Measurements from ENCODE around the gene RNF8. TPM values are rescaled to one million over a fixed set of nuclear protein-coding genes. Genes with fewer than 3 reads are reported as not detected.

The RNF8 gene
- total RNA-seq, 1 donor from 2014 or later, result 18.0 TPM

DNA sequence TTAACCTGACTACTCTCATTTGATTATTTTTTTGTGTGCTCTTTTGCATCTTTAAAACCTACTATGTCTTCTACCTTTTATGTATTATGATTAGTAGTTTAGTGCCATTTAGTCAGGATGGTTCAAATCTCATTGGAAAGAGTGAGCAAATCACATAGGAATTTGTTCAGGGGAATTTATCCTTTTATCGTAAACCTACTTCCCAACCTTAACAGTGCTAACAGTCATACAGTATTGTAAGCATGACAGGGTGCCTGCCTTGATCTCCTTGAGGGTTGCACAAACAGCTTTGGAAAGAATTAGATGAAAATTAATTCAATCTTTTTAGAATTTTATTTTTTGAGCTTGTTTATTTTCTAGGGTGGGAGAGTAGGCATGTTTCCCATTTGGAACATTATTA lies 18.3 kb downstream of the RNF8 start:
- TF ChIP-seq, protein P1, sequence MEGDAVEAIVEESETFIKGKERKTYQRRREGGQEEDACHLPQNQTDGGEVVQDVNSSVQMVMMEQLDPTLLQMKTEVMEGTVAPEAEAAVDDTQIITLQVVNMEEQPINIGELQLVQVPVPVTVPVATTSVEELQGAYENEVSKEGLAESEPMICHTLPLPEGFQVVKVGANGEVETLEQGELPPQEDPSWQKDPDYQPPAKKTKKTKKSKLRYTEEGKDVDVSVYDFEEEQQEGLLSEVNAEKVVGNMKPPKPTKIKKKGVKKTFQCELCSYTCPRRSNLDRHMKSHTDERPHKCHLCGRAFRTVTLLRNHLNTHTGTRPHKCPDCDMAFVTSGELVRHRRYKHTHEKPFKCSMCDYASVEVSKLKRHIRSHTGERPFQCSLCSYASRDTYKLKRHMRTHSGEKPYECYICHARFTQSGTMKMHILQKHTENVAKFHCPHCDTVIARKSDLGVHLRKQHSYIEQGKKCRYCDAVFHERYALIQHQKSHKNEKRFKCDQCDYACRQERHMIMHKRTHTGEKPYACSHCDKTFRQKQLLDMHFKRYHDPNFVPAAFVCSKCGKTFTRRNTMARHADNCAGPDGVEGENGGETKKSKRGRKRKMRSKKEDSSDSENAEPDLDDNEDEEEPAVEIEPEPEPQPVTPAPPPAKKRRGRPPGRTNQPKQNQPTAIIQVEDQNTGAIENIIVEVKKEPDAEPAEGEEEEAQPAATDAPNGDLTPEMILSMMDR (conservative IDR thresholded peaks at IDR 0.05; ENCODE audit: low read depth, low read length), result no peak
- DNase-seq (ENCODE audit: low read depth), result no peak
- no peak overlapping the region for H3K4me3 ChIP-seq (ENCODE audit: low read depth, low read length)

DNA sequence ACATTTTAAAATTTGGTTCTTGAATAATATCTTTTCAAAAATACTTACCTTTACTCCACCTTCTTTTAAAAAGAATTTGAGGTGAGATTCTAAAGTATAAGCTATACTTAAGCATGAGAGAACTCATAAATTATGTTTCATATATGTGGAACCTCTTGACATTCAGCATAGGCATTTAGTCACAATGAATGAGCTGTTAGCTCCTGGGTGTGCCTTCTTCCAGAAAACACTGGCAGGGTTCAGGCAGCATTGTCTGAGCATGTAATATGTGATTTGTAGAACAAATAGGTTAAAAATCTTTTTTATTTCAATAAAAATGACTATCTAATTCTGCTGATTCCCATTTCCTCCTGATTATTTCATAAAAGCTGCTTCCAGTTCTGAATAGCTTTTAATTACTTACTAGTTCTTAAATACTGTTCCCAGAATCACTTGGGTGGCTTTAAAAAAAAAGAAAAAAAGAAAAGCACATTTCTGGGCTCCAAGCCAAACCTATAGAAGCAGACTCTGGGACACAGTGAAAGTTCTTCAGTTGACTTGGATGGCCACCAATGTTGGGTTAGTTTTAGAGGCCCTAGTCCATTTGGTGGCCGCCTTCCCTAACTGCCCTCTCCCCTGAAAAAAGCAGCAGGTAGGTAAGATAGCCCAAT lies 20.2 kb downstream of the RNF8 start:
- H3K4me3 ChIP-seq (ENCODE audit: low read depth, low read length), result no peak overlapping the region
- TF ChIP-seq, protein P1 (conservative IDR thresholded peaks at IDR 0.05; ENCODE audit: low read depth, low read length), result no peak
- no peak for DNase-seq (ENCODE audit: low read depth)

DNA sequence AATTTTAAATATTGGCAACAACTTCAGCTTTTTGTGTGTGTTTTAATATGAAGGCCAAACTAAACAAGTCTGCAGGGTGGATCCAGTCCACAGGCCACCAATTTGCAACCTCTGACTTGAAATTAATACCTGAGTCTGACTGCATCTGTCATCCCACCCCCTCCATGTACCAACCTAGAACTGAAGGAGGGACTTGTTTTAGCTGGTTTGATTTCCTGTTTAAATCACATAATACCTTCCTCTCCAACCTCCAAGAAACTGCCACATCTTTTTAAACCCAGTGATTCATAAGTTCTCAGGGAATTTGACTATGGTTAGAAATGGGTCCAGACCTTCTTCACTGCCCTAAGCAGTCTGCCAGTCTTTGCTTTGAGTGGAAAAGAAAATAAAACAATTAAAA lies 21.6 kb downstream of the RNF8 start:
- no peak overlapping the region for H3K4me3 ChIP-seq (ENCODE audit: low read depth, low read length)
- DNase-seq (ENCODE audit: low read depth), result no peak
- TF ChIP-seq, protein P1 (conservative IDR thresholded peaks at IDR 0.05; ENCODE audit: low read depth, low read length), result no peak

DNA sequence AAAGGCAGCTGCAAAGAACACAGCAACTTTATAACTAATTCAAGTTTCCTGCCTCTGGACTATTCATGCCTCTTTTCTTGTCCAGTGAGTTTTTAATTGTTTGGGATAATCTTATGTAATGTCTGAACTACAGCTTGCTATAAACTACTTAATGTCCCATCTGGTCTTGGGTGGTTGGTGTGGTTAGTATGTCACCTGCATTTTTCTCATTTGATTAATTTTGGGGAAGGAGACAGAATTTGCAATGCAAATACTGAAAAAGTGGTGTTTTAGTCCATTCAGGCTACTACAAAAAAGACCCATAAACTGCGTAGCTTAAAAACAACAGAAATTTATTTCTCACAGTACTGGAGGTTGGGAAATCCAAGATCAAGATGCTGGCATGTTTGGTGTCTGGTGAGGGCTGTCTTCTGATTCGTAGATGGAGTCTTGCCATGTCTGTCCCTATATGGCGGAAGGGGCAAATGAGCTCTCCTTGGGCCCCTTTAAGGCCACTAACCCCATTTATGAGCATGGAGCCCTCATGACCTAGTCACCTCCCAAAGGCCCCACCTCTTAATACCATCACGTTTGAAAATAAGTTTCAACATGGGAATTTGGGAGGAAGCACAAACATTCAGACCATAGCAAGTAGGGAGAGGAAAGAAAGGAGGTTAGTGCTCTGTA lies 22.4 kb downstream of the RNF8 start:
- no peak overlapping the region for H3K4me3 ChIP-seq (ENCODE audit: low read depth, low read length)
- TF ChIP-seq, protein P1 (conservative IDR thresholded peaks at IDR 0.05; ENCODE audit: low read depth, low read length), result no peak
- no peak for DNase-seq (ENCODE audit: low read depth)

DNA sequence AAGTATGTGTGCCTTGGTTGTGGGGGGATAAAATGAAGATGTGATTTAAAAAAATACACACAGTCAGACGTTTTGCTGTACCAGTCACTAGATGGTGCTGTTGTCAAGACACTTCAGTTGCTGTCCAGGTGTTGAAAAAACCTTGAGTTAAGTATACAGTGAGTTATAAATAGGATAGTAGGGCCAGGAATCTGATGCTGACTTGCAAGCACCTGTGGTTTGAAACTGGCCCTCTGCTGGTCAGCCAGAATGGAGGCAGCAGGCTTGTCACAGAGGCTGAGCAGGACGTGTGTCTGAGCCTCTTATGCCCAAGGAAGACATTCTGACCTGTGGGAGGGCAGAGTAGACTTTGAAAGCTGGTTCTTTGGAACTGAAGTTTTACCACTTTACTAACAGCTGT lies 27.8 kb downstream of the RNF8 start:
- peak; percentile 37 for DNase-seq (ENCODE audit: low read depth)
- no peak overlapping the region for H3K4me3 ChIP-seq (ENCODE audit: low read depth, low read length)
- TF ChIP-seq, protein P1 (conservative IDR thresholded peaks at IDR 0.05; ENCODE audit: low read depth, low read length), result peak; percentile 80

DNA sequence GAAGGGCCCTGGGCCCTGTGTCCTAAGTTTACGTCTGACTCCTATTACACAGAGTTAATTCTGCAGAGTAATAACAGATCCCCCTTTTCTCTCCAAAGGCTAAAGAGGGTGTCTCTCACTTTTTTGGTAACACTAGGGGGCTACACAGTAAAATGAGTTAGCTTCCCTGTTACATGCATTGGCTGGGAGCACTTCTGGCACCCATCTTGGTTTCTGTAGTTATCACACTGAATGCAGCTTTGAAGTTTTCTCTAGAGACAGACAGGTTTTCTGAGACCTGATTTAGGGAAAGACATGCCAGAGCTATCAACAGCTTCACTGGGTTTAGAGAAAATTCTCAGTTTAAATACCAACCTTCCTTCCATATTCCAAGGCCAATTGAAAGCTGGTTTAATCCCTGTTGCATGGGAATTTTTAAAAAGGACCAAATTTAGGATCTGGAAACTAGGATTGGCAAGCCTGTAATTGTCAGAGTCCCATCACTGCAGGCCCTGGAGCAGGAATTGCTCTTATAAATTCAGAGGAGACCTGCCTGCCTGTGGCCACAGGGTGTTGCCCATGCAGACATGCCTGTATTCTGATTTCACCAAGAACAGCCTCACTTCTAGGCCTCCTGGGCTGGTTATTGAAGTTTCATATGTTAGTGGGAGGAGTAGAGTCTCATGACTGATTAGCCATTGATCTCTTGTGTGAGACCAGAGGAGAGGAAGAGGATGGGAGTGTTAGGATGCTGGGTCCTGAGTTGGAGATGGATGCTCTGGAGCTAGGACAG lies 29.4 kb downstream of the RNF8 start:
- no peak for DNase-seq (ENCODE audit: low read depth)
- TF ChIP-seq, protein P1 (conservative IDR thresholded peaks at IDR 0.05; ENCODE audit: low read depth, low read length), result no peak
- no peak overlapping the region for H3K4me3 ChIP-seq (ENCODE audit: low read depth, low read length)
